Endothelial cell of umbilical vein (primary cell): ENCODE data around the gene CLPX. TPM values are rescaled to one million over a fixed set of nuclear protein-coding genes. Genes with fewer than 3 reads are reported as not detected.
A peak's percentile ranks its signal among the peaks of the same experiment; 100 is the strongest.
"Not testable (repeated sequence)": the region's sequence is repeated elsewhere in the genome, so short reads cannot be mapped to it uniquely, and the experiment has no call there.

ENCODE experiments used
- BruUV-seq: library from RNA; stranded (reverse); fragments of 400-500 nt; replicated peaks from 2 replicates; lab custom pipeline; 2021; lab: Mats Ljungman, UMichigan
- CTCF ChIA-PET: fragments of 300-600, 350-600 bp; sonication (Branson Sonifier 250); formaldehyde crosslinking; loops from one replicate; lab custom pipeline; 2021; ENCODE audit warnings: antibody characterized with exemption, inconsistent platforms; lab: Charles Lee
- POLR2A ChIA-PET: fragments of 300-600, 350-600 bp; sonication (Branson Sonifier 250); formaldehyde crosslinking; loops from one replicate; lab custom pipeline; 2021; ENCODE audit warnings: antibody characterized with exemption, inconsistent platforms; lab: Charles Lee
- DNase-seq: peaks from one replicate; pipeline ENCODE4 v3.0.0-alpha.2; 2011; ENCODE audit warnings: low read depth, low spot score
- FAIRE-seq: peaks from 2 replicates; lab custom pipeline; 2011; peaks lifted over from hg19 to GRCh38; lab: Jason Lieb, UNC
- H2AFZ ChIP-seq: 2 replicates; pipeline ENCODE4 v1.6.0; 2012; ENCODE audit warnings: low read depth, low read length, control low read depth, inconsistent platforms
- H3K27ac ChIP-seq: 2 replicates; pipeline ENCODE4 v1.5.1; 2011; ENCODE audit warnings: low read depth, mild to moderate bottlenecking, control low read depth, low read length, moderate library complexity; ENCODE audit not compliant: insufficient read depth
- H3K27me3 ChIP-seq, 2 experiments: 2 replicates each; pipeline versions ENCODE4 v1.6.0 to v1.6.1; 2011; ENCODE audit warnings: low read length in 2 of 2, mixed read lengths in 1 of 2; ENCODE audit not compliant: control insufficient read depth in 2 of 2, insufficient read depth in 2 of 2
- H3K36me3 ChIP-seq, 2 experiments: 2 replicates in 1 of 2; 3 replicates in 1 of 2; pipeline ENCODE4 v1.5.1; 2011; ENCODE audit warnings: low read length in 2 of 2, mild to moderate bottlenecking in 1 of 2, moderate library complexity in 1 of 2; ENCODE audit not compliant: control insufficient read depth in 2 of 2, insufficient read depth in 2 of 2; ENCODE audit errors: extremely low read depth in 1 of 2
- H3K4me1 ChIP-seq: 3 replicates; pipeline ENCODE4 v1.5.1; 2011; ENCODE audit warnings: mild to moderate bottlenecking, low read length; ENCODE audit not compliant: control insufficient read depth, insufficient read depth; ENCODE audit errors: extremely low read depth
- H3K4me2 ChIP-seq: 2 replicates; pipeline ENCODE4 v1.6.1; 2011; ENCODE audit warnings: low read length, control low read depth, mixed read lengths; ENCODE audit not compliant: insufficient read depth
- H3K4me3 ChIP-seq, 3 experiments: fragments of 200-600 bp in 1 of 3; sonication (generic), shearing (Covaris generic) in 1 of 3; replicated peaks in 1 of 3; 2 replicates each; pipeline ENCODE4 v1.5.1; 2011 to 2016; ENCODE audit warnings: control low read depth in 3 of 3, low read length in 3 of 3, mild to moderate bottlenecking in 2 of 3, inconsistent platforms in 1 of 3, low read depth in 1 of 3, moderate library complexity in 1 of 3; ENCODE audit not compliant: insufficient read depth in 1 of 3
- H3K79me2 ChIP-seq: 2 replicates; pipeline ENCODE4 v1.6.0; 2012; ENCODE audit warnings: low read length, inconsistent platforms; ENCODE audit not compliant: control insufficient read depth, insufficient read depth
- H3K9ac ChIP-seq: replicated peaks from 2 replicates; pipeline ENCODE3; 2011; ENCODE audit warnings: low read length, control low read depth; ENCODE audit not compliant: insufficient read depth; ENCODE audit errors: extremely low read depth
- H3K9me1 ChIP-seq: replicated peaks from 3 replicates; pipeline ENCODE4 v1.6.0; 2011; ENCODE audit warnings: mild to moderate bottlenecking, low read length; ENCODE audit not compliant: control insufficient read depth, insufficient read depth; ENCODE audit errors: extremely low read depth
- H3K9me3 ChIP-seq: replicated peaks from 2 replicates; pipeline ENCODE4 v1.5.1; 2012; ENCODE audit warnings: low read length, inconsistent platforms; ENCODE audit not compliant: control insufficient read depth, insufficient read depth
- H4K20me1 ChIP-seq: replicated peaks from 2 replicates; pipeline ENCODE3; 2011; ENCODE audit warnings: mild to moderate bottlenecking, low read length; ENCODE audit not compliant: control insufficient read depth, insufficient read depth; ENCODE audit errors: extremely low read depth
- CTCF ChIP-seq, 2 donors: IDR thresholded peaks; 1 replicate in 1 of 2; 2 replicates in 1 of 2; pipeline ENCODE4 v1.5.1; 2011; ENCODE audit warnings: low read length in 2 of 2, mild to moderate bottlenecking in 2 of 2, moderate library complexity in 2 of 2, control low read depth in 1 of 2, inconsistent platforms in 1 of 2, low read depth in 1 of 2; ENCODE audit not compliant: insufficient read depth in 1 of 2; ENCODE audit errors: extremely low read depth in 1 of 2
- JUN ChIP-seq: IDR thresholded peaks from 2 replicates; pipeline ENCODE4 v1.6.1; 2011; ENCODE audit warnings: borderline replicate concordance, low read depth; ENCODE audit not compliant: insufficient read length, insufficient read depth
- POLR2A ChIP-seq: IDR thresholded peaks from 2 replicates; pipeline ENCODE4 v1.6.1; 2012; ENCODE audit warnings: low read depth, mild to moderate bottlenecking, control low read depth, low read length
- POLR2AphosphoS5 ChIP-seq: IDR thresholded peaks from 2 replicates; pipeline ENCODE4 v1.6.1; 2012; ENCODE audit warnings: low read depth, mild to moderate bottlenecking, control low read depth, low read length, moderate library complexity; ENCODE audit not compliant: insufficient read depth
- dilution Hi-C: fragments of 300-500 bp; cut with MboI; formaldehyde crosslinking; loops from one replicate; pipeline ENCODE4 v1.15.0; 2019; ENCODE audit warnings: low sequenced_read_pairs; ENCODE audit not compliant: extremely low pct_ligation_motif_present
- intact Hi-C: fragments of 100-400 bp; cut with micrococcal nuclease; formaldehyde crosslinking; loops from one replicate; pipeline ENCODE4 v1.10.0; 2022
- polyA plus RNA-seq, 4 experiments: library from polyadenylated mRNA; depleted of rRNA in 3 of 4; stranded (reverse) in 3 of 4; unstranded in 1 of 4; fragments of >200 nt; gene quantifications; 2 replicates each; pipeline versions ENCODE4 v1.2.1 to v1.2.3, GENCODE V29; 2011 to 2012; ENCODE audit warnings: missing spikeins in 1 of 4
- total RNA-seq: library from RNA; stranded (reverse); gene quantifications from 2 replicates; pipeline ENCODE4 v1.2.3, GENCODE V29; 2021

Gene CLPX
- total and polyA plus RNA-seq, 2 donors (not counting 3 experiments of a cell fraction or from before 2014, with no cell fraction given), result 11.1 to 41.4 TPM

- no peak overlapping the region for H3K4me3 ChIP-seq
- no peaks in the 10 kb centered on the region for H3K4me1 ChIP-seq
- H3K9me3 ChIP-seq, result no peaks in the 10 kb centered on the region
- POLR2A ChIA-PET, result no interaction called here
- H2AFZ ChIP-seq, result no peak overlapping the region
- FAIRE-seq (no peak), DNase-seq (peak; percentile 24)
- CTCF ChIA-PET, result interaction anchor here (3.0 kb wide), 1 partner anchor 79 kb away, joined by 15 read pairs; no protein-coding TSS in a partner anchor
- no peak overlapping the region for H3K9ac ChIP-seq
- intact Hi-C loops, result no loop called here
- no peaks in the 10 kb centered on the region for H3K9me1 ChIP-seq
- no peaks in the 10 kb centered on the region for H3K36me3 ChIP-seq
- H3K79me2 ChIP-seq, result no peaks in the 10 kb centered on the region
- H3K4me2 ChIP-seq, result no peak overlapping the region
- H3K27ac ChIP-seq, result no peak overlapping the region
- TF ChIP-seq JUN (no peak), POLR2A (no peak)
- no peaks in the 10 kb centered on the region for H4K20me1 ChIP-seq
- no TSS peak for BruUV-seq
- H3K27me3 ChIP-seq, result peaks cover 0 to 2% of the 10 kb centered on the region in 2 experiments
- dilution Hi-C loops, result no loop called here
Observed at GRCh38 chr15:65192016-65192415, 6.9 kb upstream of the CLPX start.

GRCh38 chr15:65189102-65189740 is 4.1 kb upstream of the CLPX start:
- Histone ChIP-seq H3K36me3 (no peaks in the 10 kb centered on the region), H3K9me3 (no peaks in the 10 kb centered on the region), H3K4me1 (peaks cover 3% of the 10 kb centered on the region), H3K27ac (no peak overlapping the region), H4K20me1 (no peaks in the 10 kb centered on the region), H3K27me3 (no peaks in the 10 kb centered on the region), H3K79me2 (peaks cover 7% of the 10 kb centered on the region), H3K4me3 (no peak overlapping the region), H3K9me1 (no peaks in the 10 kb centered on the region), H3K4me2 (no peak overlapping the region), H3K9ac (no peak overlapping the region), H2AFZ (peak overlapping the region; percentile 38)
- DNase-seq, result peak; percentile 68
- ChIA-PET CTCF (interaction anchor here (0.7 to 5.1 kb wide), 5 partner anchors 28 to 109 kb away, joined by 3 to 57 read pairs (median 5); partner anchors contain the start of gene PARP16), POLR2A (interaction anchor here (2.5 kb wide), 1 partner anchor 116 kb away, joined by 10 read pairs; the partner anchor contains the start of gene RNU5B-1)
- no TSS peak for BruUV-seq
- peak; percentile 82 for FAIRE-seq
- intact Hi-C loops, result loop anchor here (1.0 to 2.0 kb wide), 4 partner anchors 82 to 196 kb away; no protein-coding TSS in a partner anchor
- dilution Hi-C loops, result no loop called here
- TF ChIP-seq CTCF (IDR thresholded peaks at IDR 0.05; ENCODE audit: extremely low read depth in 1 of 2, insufficient read depth in 1 of 2, low read depth in 1 of 2, low read length in 2 of 2) (peak; percentile 55 to 60), POLR2AphosphoS5 (no peak)

GRCh38 chr15:65188472-65188871 is 3.3 kb upstream of the CLPX start:
- H3K4me2 ChIP-seq, H3K9ac ChIP-seq, H3K27ac ChIP-seq, H3K27me3 ChIP-seq, BruUV-seq, dilution Hi-C loops, H2AFZ ChIP-seq, H3K4me3 ChIP-seq, H3K9me3 ChIP-seq, H3K4me1 ChIP-seq, H4K20me1 ChIP-seq, H3K36me3 ChIP-seq, H3K9me1 ChIP-seq, DNase-seq: not testable (repeated sequence)
- intact Hi-C loops, result loop anchor here (2.0 kb wide), 1 partner anchor 134 kb away; no protein-coding TSS in a partner anchor
- ChIA-PET CTCF (interaction anchor here (0.9 to 5.1 kb wide), 4 partner anchors 29 to 196 kb away, joined by 3 to 57 read pairs (median 9); no protein-coding TSS in a partner anchor), POLR2A (interaction anchor here (2.5 kb wide), 1 partner anchor 117 kb away, joined by 10 read pairs; the partner anchor contains the start of gene RNU5B-1)
- FAIRE-seq, result peak; percentile 15
- H3K79me2 ChIP-seq, result peaks cover 15% of the 10 kb centered on the region
